ENCODE results near the gene CLMN.

DNA sequence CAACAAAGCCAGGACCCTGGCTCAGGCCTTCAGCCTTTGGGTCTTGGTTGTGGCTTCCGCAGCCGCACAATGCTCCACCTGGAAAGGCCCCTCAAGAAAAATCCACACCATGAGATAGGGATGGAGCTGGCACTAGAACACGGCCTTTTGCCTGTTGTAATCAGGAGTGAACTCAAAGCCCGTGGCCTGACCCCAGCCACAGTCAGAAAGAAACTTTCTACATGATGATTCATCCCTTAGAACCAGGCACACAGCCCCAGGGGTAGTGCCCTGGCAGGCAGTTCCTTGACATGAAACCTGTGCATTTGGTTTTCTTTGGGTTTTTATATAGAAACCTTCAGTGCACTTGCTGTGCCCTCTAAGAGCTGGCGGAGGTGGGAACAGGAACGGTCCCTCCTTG is 5.1 kb downstream of the CLMN start:
- TF ChIP-seq EZH2 (IDR thresholded peaks at IDR 0.05; ENCODE audit: borderline replicate concordance, low read length) (no peak), CTCF (IDR thresholded peaks at IDR 0.05; ENCODE audit: low read length) (no peak)
